GM21528 (cell line): ENCODE data around the gene ACKR3.

Experiments
- ATAC-seq: cut with Tn5 transposase; IDR thresholded peaks from one replicate; pipeline ENCODE4 v1.9.1; 2021; ENCODE audit warnings: mild to moderate bottlenecking, moderate library complexity; ENCODE audit not compliant: unreplicated experiment, low FRiP score

The ACKR3 gene

GRCh38 chr2:236625156-236625690 is 55.6 kb downstream of the ACKR3 start:
- ATAC-seq = no peak

DNA sequence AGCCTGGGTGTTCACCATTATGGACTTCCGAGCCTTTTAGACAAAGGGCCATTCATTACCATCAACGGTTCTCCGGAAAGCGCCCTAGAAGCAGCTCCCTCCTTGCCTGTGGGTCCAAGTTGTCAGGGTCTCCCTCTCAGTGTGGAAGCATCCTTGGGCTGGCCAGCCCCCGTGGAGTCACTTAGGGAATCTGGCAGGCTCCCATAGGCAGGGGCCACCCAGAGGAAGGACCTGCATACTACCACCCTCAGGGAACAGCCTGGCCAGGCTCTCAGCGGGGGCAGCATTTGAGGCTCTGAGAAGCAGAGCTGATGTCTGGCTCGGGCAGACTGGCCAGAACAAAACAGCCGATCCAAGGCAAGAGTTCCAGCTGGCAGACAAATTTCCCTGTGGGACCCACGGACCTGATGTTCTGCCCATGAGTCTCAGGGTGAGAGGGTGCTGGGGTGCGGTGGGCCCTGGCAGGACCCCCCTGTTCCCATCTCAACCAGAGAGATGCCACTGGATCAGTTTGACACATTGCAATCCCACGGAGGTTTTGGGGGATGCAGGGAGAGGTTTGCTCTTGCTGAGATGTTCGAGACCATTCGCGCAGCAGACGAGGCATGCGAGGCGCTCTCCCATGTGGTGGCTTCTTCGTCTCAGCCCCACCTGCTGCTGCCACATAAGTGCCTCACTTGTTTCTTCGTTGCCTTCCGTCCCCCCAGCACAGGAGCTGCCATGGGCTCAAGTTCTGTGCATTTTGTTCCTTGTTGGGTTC is 56.9 kb downstream of the ACKR3 start:
- no peak for ATAC-seq

- no peak for ATAC-seq
Observed at GRCh38 chr2:236627193-236627592, 57.6 kb downstream of the ACKR3 start.

GRCh38 chr2:236627841-236628240 is 58.2 kb downstream of the ACKR3 start:
- no peak for ATAC-seq

- no peak for ATAC-seq
Observed at GRCh38 chr2:236628256-236628901, 58.8 kb downstream of the ACKR3 start.

DNA sequence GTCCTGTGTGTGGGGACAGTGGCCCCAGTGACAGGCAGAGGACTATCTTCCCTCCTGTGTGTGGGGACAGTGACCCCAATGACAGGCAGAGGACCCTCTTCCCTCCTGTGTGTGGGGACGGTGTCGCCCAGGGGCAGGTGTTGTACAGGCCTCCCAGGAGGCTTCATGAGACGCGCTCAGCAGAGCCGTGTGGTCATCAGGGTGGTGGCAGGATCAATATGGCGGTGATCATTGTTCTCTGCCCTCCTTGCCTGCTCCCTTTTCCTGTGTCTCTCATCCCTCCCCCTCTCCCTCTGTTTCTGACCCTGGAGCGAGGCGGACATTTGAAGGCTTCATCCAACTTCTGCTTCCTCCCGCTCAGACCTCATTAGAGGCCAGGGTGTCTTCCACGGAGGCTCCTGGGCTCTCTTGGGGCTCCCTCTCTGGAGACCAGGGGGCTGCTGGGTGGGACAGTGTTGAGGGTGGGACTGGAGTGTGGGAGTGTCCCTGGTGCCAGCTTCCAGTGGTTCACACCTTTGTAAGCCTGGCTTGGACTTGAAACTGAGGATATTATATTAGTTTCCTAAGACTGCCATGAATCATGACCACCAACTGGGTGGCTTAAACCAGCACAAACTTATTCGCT is 59.5 kb downstream of the ACKR3 start:
- no peak for ATAC-seq

GRCh38 chr2:236629961-236630872 is 60.6 kb downstream of the ACKR3 start:
- ATAC-seq = no peak

- no peak for ATAC-seq
Observed at GRCh38 chr2:236631281-236631855, 61.7 kb downstream of the ACKR3 start.

DNA sequence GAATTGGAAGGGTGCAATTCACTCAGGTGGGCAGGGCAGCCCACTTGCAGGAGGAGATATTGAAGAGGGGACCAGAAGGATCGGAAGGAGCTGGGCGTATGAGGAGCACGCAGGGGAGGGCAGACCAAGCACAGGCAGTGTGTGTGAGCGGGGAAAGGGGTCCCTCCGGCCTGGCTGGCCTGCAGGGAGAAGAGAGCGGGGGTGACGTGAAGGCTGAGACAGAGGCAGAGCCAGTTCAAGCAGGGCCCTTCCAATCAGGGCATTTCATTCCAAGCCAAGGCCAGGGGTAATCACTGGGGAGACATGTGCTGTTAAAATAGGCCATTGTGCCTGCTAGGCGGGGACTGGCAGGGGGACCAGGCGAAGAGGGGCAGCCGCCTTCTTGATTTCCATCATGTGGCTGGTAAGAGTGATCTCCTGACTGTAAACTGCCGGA is 62.2 kb downstream of the ACKR3 start:
- no peak for ATAC-seq
